HEK293 (cell line): ENCODE results near the gene COL4A1.

Experiments
- CTCF ChIA-PET: fragments of 350-600 bp; formaldehyde crosslinking; extraction: SDS; loops from one replicate; lab custom pipeline; 2021; ENCODE audit warnings: antibody characterized with exemption; lab: Yijun Ruan, JAX
- POLR2A ChIA-PET: fragments of 300-600 bp; formaldehyde crosslinking; extraction: SDS; loops from one replicate; lab custom pipeline; 2020; ENCODE audit warnings: antibody characterized with exemption, inconsistent platforms; lab: Yijun Ruan, JAX
- H3K27ac ChIP-seq: fragments of 200-500 bp; sonication (Bioruptor generic); 2 replicates; pipeline ENCODE4 v1.5.1; 2014; ENCODE audit warnings: low read depth, low read length, control low read depth, inconsistent platforms; ENCODE audit errors: extremely low read depth
- H3K36me3 ChIP-seq, 2 experiments: fragments of 200-500 bp in 1 of 2; sonication (Bioruptor generic) in 1 of 2; 1 replicate in 1 of 2; 2 replicates in 1 of 2; pipeline ENCODE4 v1.5.1; 2014 to 2017; ENCODE audit warnings: inconsistent platforms in 2 of 2, low read length in 2 of 2; ENCODE audit not compliant: control insufficient read depth in 2 of 2, insufficient read depth in 1 of 2
- H3K4me1 ChIP-seq: fragments of 200-500 bp; sonication (Bioruptor generic); 2 replicates; pipeline ENCODE4 v1.5.1; 2014; ENCODE audit warnings: mild to moderate bottlenecking, low read length, inconsistent platforms; ENCODE audit not compliant: control insufficient read depth, insufficient read depth
- H3K4me3 ChIP-seq: 2 replicates; pipeline ENCODE4 v1.5.1; 2011; ENCODE audit warnings: low read depth, mild to moderate bottlenecking, control low read depth, low read length, moderate library complexity
- H3K9me3 ChIP-seq: fragments of 200-500 bp; sonication (Bioruptor generic); 2 replicates; pipeline ENCODE4 v1.5.1; 2014; ENCODE audit warnings: low read depth, low read length, inconsistent platforms; ENCODE audit not compliant: control insufficient read depth, insufficient read depth
- BCL6B ChIP-seq: fragments of 450-650 bp; formaldehyde crosslinking; IDR thresholded peaks from 2 replicates; pipeline ENCODE4 v1.5.1; 2017; ENCODE audit warnings: missing biosample characterization, missing genetic modification characterization
- IKZF3 ChIP-seq: fragments of 450-650 bp; IDR thresholded peaks from 2 replicates; pipeline ENCODE4 v1.5.0; 2018; ENCODE audit warnings: missing biosample characterization, mild to moderate bottlenecking, missing genetic modification characterization, moderate library complexity
- PRDM1 ChIP-seq: fragments of 450-650 bp; formaldehyde crosslinking; IDR thresholded peaks from 2 replicates; pipeline ENCODE4; 2016; ENCODE audit warnings: missing biosample characterization, missing genetic modification characterization
- PRDM2 ChIP-seq: fragments of 450-650 bp; formaldehyde crosslinking; IDR thresholded peaks from 2 replicates; pipeline ENCODE4 v1.5.1; 2016; ENCODE audit warnings: missing biosample characterization, missing genetic modification characterization, borderline replicate concordance
- PRDM4 ChIP-seq: fragments of 450-650 bp; formaldehyde crosslinking; IDR thresholded peaks from 2 replicates; pipeline ENCODE4 v1.5.1; 2017; ENCODE audit warnings: missing biosample characterization, missing genetic modification characterization
- SCRT1 ChIP-seq: fragments of 450-650 bp; formaldehyde crosslinking; IDR thresholded peaks from 2 replicates; pipeline ENCODE4 v1.5.1; 2016; ENCODE audit warnings: missing biosample characterization, missing genetic modification characterization, borderline replicate concordance
- SP7 ChIP-seq: fragments of 450-650 bp; formaldehyde crosslinking; IDR thresholded peaks from 2 replicates; pipeline ENCODE4 v1.5.1; 2016; ENCODE audit warnings: missing biosample characterization, missing genetic modification characterization
- ZNF214 ChIP-seq: fragments of 450-650 bp; formaldehyde crosslinking; IDR thresholded peaks from 2 replicates; pipeline ENCODE4 v1.5.1; 2017; ENCODE audit warnings: missing biosample characterization, mild to moderate bottlenecking, missing genetic modification characterization, borderline replicate concordance
- ZNF24 ChIP-seq: fragments of 450-650 bp; formaldehyde crosslinking; IDR thresholded peaks from 2 replicates; pipeline ENCODE4 v1.5.1; 2016; ENCODE audit warnings: missing biosample characterization, missing genetic modification characterization
- ZNF292 ChIP-seq: fragments of 450-650 bp; formaldehyde crosslinking; IDR thresholded peaks from 2 replicates; pipeline ENCODE4 v1.5.1; 2016; ENCODE audit warnings: low read depth, missing biosample characterization, missing genetic modification characterization, borderline replicate concordance
- ZNF501 ChIP-seq: fragments of 450-650 bp; formaldehyde crosslinking; IDR thresholded peaks from 2 replicates; pipeline ENCODE4 v1.5.1; 2016; ENCODE audit warnings: missing biosample characterization, missing genetic modification characterization
- ZNF514 ChIP-seq: fragments of 450-650 bp; formaldehyde crosslinking; IDR thresholded peaks from 2 replicates; pipeline ENCODE4 v1.5.1; 2016; ENCODE audit warnings: missing biosample characterization, missing genetic modification characterization
- ZNF555 ChIP-seq: fragments of 450-650 bp; formaldehyde crosslinking; conservative IDR thresholded peaks from 2 replicates; pipeline ENCODE4 v1.5.1; 2017; ENCODE audit warnings: missing biosample characterization, mild to moderate bottlenecking, missing genetic modification characterization, inconsistent platforms
- ZNF558 ChIP-seq: fragments of 450-650 bp; formaldehyde crosslinking; IDR thresholded peaks from 2 replicates; pipeline ENCODE4 v1.5.1; 2016; ENCODE audit warnings: missing biosample characterization, missing genetic modification characterization
- ZNF639 ChIP-seq: fragments of 450-650 bp; formaldehyde crosslinking; IDR thresholded peaks from 2 replicates; pipeline ENCODE4 v1.5.1; 2016; ENCODE audit warnings: missing biosample characterization, missing genetic modification characterization
- ZNF664 ChIP-seq: fragments of 450-650 bp; formaldehyde crosslinking; IDR thresholded peaks from 2 replicates; pipeline ENCODE4 v1.5.1; 2016; ENCODE audit warnings: missing biosample characterization, missing genetic modification characterization
- ZNF747 ChIP-seq: fragments of 450-650 bp; formaldehyde crosslinking; IDR thresholded peaks from 2 replicates; pipeline ENCODE4 v1.5.1; 2016; ENCODE audit warnings: missing biosample characterization, missing genetic modification characterization
- ZNF776 ChIP-seq: fragments of 450-650 bp; formaldehyde crosslinking; IDR thresholded peaks from 2 replicates; pipeline ENCODE4 v1.5.0; 2017; ENCODE audit warnings: missing biosample characterization, missing genetic modification characterization, borderline replicate concordance
- ZNF837 ChIP-seq: fragments of 450-650 bp; formaldehyde crosslinking; IDR thresholded peaks from 2 replicates; pipeline ENCODE4 v1.5.1; 2016; ENCODE audit warnings: missing biosample characterization, missing genetic modification characterization
- TF ChIP-seq, protein P1 (sequence below): fragments of 450-650 bp; formaldehyde crosslinking; optimal IDR thresholded peaks from 2 replicates; pipeline ENCODE3; 2016; ENCODE audit warnings: missing biosample characterization, mild to moderate bottlenecking, missing genetic modification characterization
- TF ChIP-seq, protein P2 (sequence below): fragments of 450-650 bp; formaldehyde crosslinking; IDR thresholded peaks from 2 replicates; pipeline ENCODE4 v1.5.1; 2016; ENCODE audit warnings: missing biosample characterization, missing genetic modification characterization

Gene COL4A1

GRCh38 chr13:110264685-110265275 lies 42.2 kb downstream of the COL4A1 start:
- no peak overlapping the region for H3K27ac ChIP-seq
- CTCF ChIA-PET, result no interaction called here
- no peaks in the 10 kb centered on the region for H3K4me1 ChIP-seq
- no peak overlapping the region for H3K4me3 ChIP-seq
- POLR2A ChIA-PET, result no interaction called here
- H3K36me3 ChIP-seq, result no peaks in the 10 kb centered on the region
- TF ChIP-seq ZNF214 (tag by site-specific recombination) (no peak), ZNF24 (tag by site-specific recombination) (no peak), ZNF837 (tag by site-specific recombination) (no peak), ZNF639 (no peak), ZNF776 (tag by site-specific recombination) (no peak), ZNF558 (tag by site-specific recombination) (no peak), ZNF555 (no peak), PRDM1 (tag by site-specific recombination) (peak; percentile 25; the same call in 1 of the 2 replicates)
- H3K9me3 ChIP-seq, result no peaks in the 10 kb centered on the region

- POLR2A ChIA-PET, result no interaction called here
- CTCF ChIA-PET, result interaction anchor here (0.6 kb wide), 1 partner anchor 192 kb away, joined by 3 read pairs; no protein-coding TSS in a partner anchor
- no peaks in the 10 kb centered on the region for H3K36me3 ChIP-seq
- H3K9me3 ChIP-seq, result no peaks in the 10 kb centered on the region
- H3K4me3 ChIP-seq, result no peak overlapping the region
- no peaks in the 10 kb centered on the region for H3K4me1 ChIP-seq
- H3K27ac ChIP-seq, result no peak overlapping the region
- TF ChIP-seq ZNF747 (tag by site-specific recombination) (no peak), PRDM2 (tag by site-specific recombination) (no peak), BCL6B (tag by site-specific recombination) (no peak), PRDM4 (tag by site-specific recombination) (no peak), ZNF501 (tag by site-specific recombination) (no peak), SCRT1 (tag by site-specific recombination) (no peak), SP7 (tag by site-specific recombination) (no peak), ZNF514 (tag by site-specific recombination) (no peak), IKZF3 (tag by site-specific recombination) (no peak), ZNF292 (no peak), ZNF664 (tag by site-specific recombination) (no peak)
- TF ChIP-seq, protein P1, sequence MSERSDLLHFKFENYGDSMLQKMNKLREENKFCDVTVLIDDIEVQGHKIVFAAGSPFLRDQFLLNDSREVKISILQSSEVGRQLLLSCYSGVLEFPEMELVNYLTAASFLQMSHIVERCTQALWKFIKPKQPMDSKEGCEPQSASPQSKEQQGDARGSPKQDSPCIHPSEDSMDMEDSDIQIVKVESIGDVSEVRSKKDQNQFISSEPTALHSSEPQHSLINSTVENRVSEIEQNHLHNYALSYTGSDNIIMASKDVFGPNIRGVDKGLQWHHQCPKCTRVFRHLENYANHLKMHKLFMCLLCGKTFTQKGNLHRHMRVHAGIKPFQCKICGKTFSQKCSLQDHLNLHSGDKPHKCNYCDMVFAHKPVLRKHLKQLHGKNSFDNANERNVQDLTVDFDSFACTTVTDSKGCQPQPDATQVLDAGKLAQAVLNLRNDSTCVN (tag by site-specific recombination), result no peak
- TF ChIP-seq, protein P2, sequence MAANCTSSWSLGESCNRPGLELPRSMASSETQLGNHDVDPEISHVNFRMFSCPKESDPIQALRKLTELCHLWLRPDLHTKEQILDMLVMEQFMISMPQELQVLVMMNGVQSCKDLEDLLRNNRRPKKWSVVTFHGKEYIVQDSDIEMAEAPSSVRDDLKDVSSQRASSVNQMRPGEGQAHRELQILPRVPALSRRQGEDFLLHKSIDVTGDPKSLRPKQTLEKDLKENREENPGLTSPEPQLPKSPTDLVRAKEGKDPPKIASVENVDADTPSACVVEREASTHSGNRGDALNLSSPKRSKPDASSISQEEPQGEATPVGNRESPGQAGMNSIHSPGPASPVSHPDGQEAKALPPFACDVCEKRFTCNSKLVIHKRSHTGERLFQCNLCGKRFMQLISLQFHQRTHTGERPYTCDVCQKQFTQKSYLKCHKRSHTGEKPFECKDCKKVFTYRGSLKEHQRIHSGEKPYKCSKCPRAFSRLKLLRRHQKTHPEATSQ (tag by site-specific recombination), result no peak
Measured at GRCh38 chr13:110263888-110264287, 43.1 kb downstream of the COL4A1 start.
